Cardiac septum (tissue), 1 donor: Measurements from ENCODE around the gene CFDP1. TPM values are rescaled to one million over a fixed set of nuclear protein-coding genes. Genes with fewer than 3 reads are reported as not detected.

Experiments
- DNase-seq: peaks from one replicate; pipeline ENCODE4 v3.0.0-alpha.2; 2020; ENCODE audit warnings: low spot score
- intact Hi-C: fragments of 100-400 bp; cut with DNase I; formaldehyde crosslinking; loops from one replicate; pipeline ENCODE4 v1.14.0; 2022
- total RNA-seq: library from RNA; stranded (reverse); fragmentation: NEBNext Ultra II Directional; extraction: Animal tissue kit (Norgen Biotek cat#: 25700); gene quantifications from one replicate; pipeline ENCODE4 v1.2.1, GENCODE V29; 2021
- donor health status: DM: no; HTN: no; CAD: no.

The CFDP1 gene
- total RNA-seq, 1 donor from 2014 or later = 24.6 TPM

GRCh38 chr16:75341564-75342307 is 91.6 kb downstream of the CFDP1 start:
- no peak for DNase-seq
- intact Hi-C loops = loop anchor here (5.0 kb wide), 1 partner anchor 41 kb away; no protein-coding TSS in a partner anchor

- intact Hi-C loops = loop anchor here (5.0 kb wide), 1 partner anchor 41 kb away; no protein-coding TSS in a partner anchor
- no peak for DNase-seq
Observed at GRCh38 chr16:75340741-75341491, 92.4 kb downstream of the CFDP1 start.

- intact Hi-C loops = no loop called here
- DNase-seq = no peak
Observed at GRCh38 chr16:75337430-75337829, 95.9 kb downstream of the CFDP1 start.

GRCh38 chr16:75336521-75336920 is 96.8 kb downstream of the CFDP1 start:
- intact Hi-C loops = no loop called here

GRCh38 chr16:75333721-75334163 is 99.6 kb downstream of the CFDP1 start:
- DNase-seq = no peak
- intact Hi-C loops = no loop called here

More at GRCh38 chr16:75336521-75336920, 96.8 kb downstream of the CFDP1 start:
- no peak for DNase-seq

GRCh38 chr16:75329943-75330342 is 103.4 kb downstream of the CFDP1 start:
- DNase-seq = no peak
- intact Hi-C loops = no loop called here

- DNase-seq = no peak
- intact Hi-C loops = no loop called here
Observed at GRCh38 chr16:75326333-75326732, 107.0 kb downstream of the CFDP1 start.

GRCh38 chr16:75323933-75324332 is 109.4 kb downstream of the CFDP1 start:
- DNase-seq = no peak
- intact Hi-C loops = no loop called here

- no peak for DNase-seq
- intact Hi-C loops = no loop called here
Observed at GRCh38 chr16:75323198-75323597, 110.1 kb downstream of the CFDP1 start.

GRCh38 chr16:75322740-75323139 is 110.6 kb downstream of the CFDP1 start:
- DNase-seq = no peak
- intact Hi-C loops = no loop called here

- intact Hi-C loops = no loop called here
- DNase-seq = no peak
Observed at GRCh38 chr16:75320435-75320834, 112.9 kb downstream of the CFDP1 start.

- intact Hi-C loops = no loop called here
- no peak for DNase-seq
Observed at GRCh38 chr16:75319513-75320411, 113.5 kb downstream of the CFDP1 start.

GRCh38 chr16:75318737-75319136 is 114.6 kb downstream of the CFDP1 start:
- intact Hi-C loops = no loop called here
- no peak for DNase-seq

GRCh38 chr16:75317532-75317931 is 115.8 kb downstream of the CFDP1 start:
- no peak for DNase-seq
- intact Hi-C loops = no loop called here

- no peak for DNase-seq
- intact Hi-C loops = no loop called here
Observed at GRCh38 chr16:75317101-75317522, 116.2 kb downstream of the CFDP1 start.

GRCh38 chr16:75315539-75316306 is 117.6 kb downstream of the CFDP1 start:
- intact Hi-C loops = no loop called here
- DNase-seq = no peak

- no peak for DNase-seq
- intact Hi-C loops = no loop called here
Observed at GRCh38 chr16:75312875-75313274, 120.4 kb downstream of the CFDP1 start.

- intact Hi-C loops = no loop called here
- DNase-seq = no peak
Observed at GRCh38 chr16:75311383-75311938, 121.8 kb downstream of the CFDP1 start.

GRCh38 chr16:75310541-75310940 is 122.8 kb downstream of the CFDP1 start:
- no peak for DNase-seq
- intact Hi-C loops = no loop called here
